GM10266 (cell line): ENCODE measurements around the gene CACNA1B.

ENCODE experiments used
- DNase-seq: peaks from one replicate; pipeline ENCODE4 v3.0.0; 2012; ENCODE audit errors: extremely low spot score
- CTCF ChIP-seq: IDR thresholded peaks from 2 replicates; pipeline ENCODE4 v1.5.1; 2012; ENCODE audit warnings: mild to moderate bottlenecking, low read depth; ENCODE audit not compliant: control insufficient read depth, insufficient read depth; ENCODE audit errors: missing control alignments

The CACNA1B gene

GRCh38 chr9:137878146-137878941, 762 bp downstream of the CACNA1B start:
- peak; percentile 64 for DNase-seq
- TF ChIP-seq CTCF = no peak

- DNase-seq = no peak
- TF ChIP-seq CTCF = no peak
Measured at GRCh38 chr9:137879052-137879451, 1.5 kb downstream of the CACNA1B start.

GRCh38 chr9:137879566-137880150, 2.1 kb downstream of the CACNA1B start:
- TF ChIP-seq CTCF = no peak
- no peak for DNase-seq

GRCh38 chr9:137880160-137880975, 2.8 kb downstream of the CACNA1B start:
- no peak for TF ChIP-seq CTCF
- DNase-seq = no peak

GRCh38 chr9:137880976-137881530, 3.5 kb downstream of the CACNA1B start:
- no peak for TF ChIP-seq CTCF
- no peak for DNase-seq

GRCh38 chr9:137881591-137882505, 4.3 kb downstream of the CACNA1B start:
- DNase-seq = no peak
- no peak for TF ChIP-seq CTCF
